Neural progenitor cell (in vitro differentiated cells): ENCODE data around the gene TUG1. TPM values are rescaled to one million over a fixed set of nuclear protein-coding genes. Genes with fewer than 3 reads are reported as not detected.

Source experiments
- DNase-seq: peaks from one replicate; pipeline ENCODE4 v3.0.0-alpha.2; 2016; ENCODE audit warnings: low spot score
- H2AFZ ChIP-seq: fragments of 200-600 bp; sonication (generic); replicated peaks from 2 replicates; pipeline ENCODE4 v1.6.1; 2016; ENCODE audit warnings: antibody characterized with exemption
- H3F3A ChIP-seq: fragments of 200-600 bp; sonication (generic); 2 replicates; pipeline ENCODE4 v1.6.1; 2016; ENCODE audit warnings: antibody characterized with exemption, low read depth
- H3K27ac ChIP-seq: fragments of 200-600 bp; sonication (generic); 2 replicates; pipeline ENCODE4 v1.5.1; 2016; ENCODE audit warnings: mild to moderate bottlenecking
- H3K27me3 ChIP-seq: fragments of 200-600 bp; sonication (generic); 2 replicates; pipeline ENCODE4 v1.6.1; 2016; ENCODE audit warnings: mild to moderate bottlenecking, moderate library complexity
- H3K36me3 ChIP-seq: fragments of 200-600 bp; sonication (generic); 2 replicates; pipeline ENCODE4 v1.5.1; 2016
- H3K4me1 ChIP-seq: fragments of 200-600 bp; sonication (generic); 2 replicates; pipeline ENCODE4 v1.6.1; 2016; ENCODE audit warnings: mixed run types
- H3K4me2 ChIP-seq: fragments of 200-600 bp; sonication (generic); 2 replicates; pipeline ENCODE4 v1.6.1; 2016
- H3K4me3 ChIP-seq: fragments of 200-600 bp; sonication (generic); 2 replicates; pipeline ENCODE4 v1.5.1; 2016
- H3K79me2 ChIP-seq: fragments of 200-600 bp; sonication (generic); 2 replicates; pipeline ENCODE4 v1.6.1; 2016; ENCODE audit warnings: low read depth
- H3K9ac ChIP-seq: fragments of 200-600 bp; sonication (generic); 2 replicates; pipeline ENCODE4 v1.6.1; 2016
- H3K9me3 ChIP-seq: fragments of 200-600 bp; sonication (generic); 2 replicates; pipeline ENCODE4 v1.5.1; 2016; ENCODE audit warnings: low read depth
- H4K20me1 ChIP-seq: fragments of 200-600 bp; sonication (generic); 2 replicates; pipeline ENCODE4 v1.6.1; 2016; ENCODE audit warnings: low read depth
- H3K27ac Mint-ChIP-seq: 3 replicates; pipeline ENCODE4 v1.8.0; 2021; ENCODE audit warnings: mixed read lengths
- H3K27me3 Mint-ChIP-seq: 2 replicates; pipeline ENCODE4 v1.8.0; 2022; ENCODE audit warnings: low read depth, mild to moderate bottlenecking, inconsistent platforms, moderate library complexity, mixed read lengths; ENCODE audit not compliant: insufficient read depth
- H3K36me3 Mint-ChIP-seq: 3 replicates; pipeline ENCODE4 v1.8.0; 2021; ENCODE audit warnings: mixed read lengths
- H3K4me1 Mint-ChIP-seq: 3 replicates; pipeline ENCODE4 v1.8.0; 2021; ENCODE audit warnings: mixed read lengths
- H3K4me3 Mint-ChIP-seq: 3 replicates; pipeline ENCODE4 v1.8.0; 2021; ENCODE audit warnings: mild to moderate bottlenecking, moderate library complexity, mixed read lengths
- H3K9me3 Mint-ChIP-seq: 3 replicates; pipeline ENCODE4 v1.8.0; 2020; ENCODE audit warnings: mixed read lengths
- EZH2 ChIP-seq: fragments of 200-600 bp; sonication (generic); IDR thresholded peaks from 2 replicates; pipeline ENCODE4 v1.6.1; 2017; ENCODE audit warnings: antibody characterized with exemption, mild to moderate bottlenecking, moderate library complexity
- EZH2phosphoT487 ChIP-seq: fragments of 200-600 bp; sonication (generic); IDR thresholded peaks from 2 replicates; pipeline ENCODE4 v1.6.1; 2017; ENCODE audit warnings: antibody characterized with exemption
- total RNA-seq: library from RNA; depleted of rRNA; stranded (reverse); fragments of >200 nt; gene quantifications from 2 replicates; pipeline ENCODE4 v1.2.3, GENCODE V29; 2015; ENCODE audit warnings: low replicate concordance
- TF ChIP-seq, protein P1 (sequence below): fragments of 200-600 bp; sonication (generic); IDR thresholded peaks from 2 replicates; pipeline ENCODE4 v1.5.1; 2017; ENCODE audit warnings: antibody characterized with exemption, mild to moderate bottlenecking

TUG1 gene
- total RNA-seq, 1 donor from 2014 or later: 136 TPM

DNA sequence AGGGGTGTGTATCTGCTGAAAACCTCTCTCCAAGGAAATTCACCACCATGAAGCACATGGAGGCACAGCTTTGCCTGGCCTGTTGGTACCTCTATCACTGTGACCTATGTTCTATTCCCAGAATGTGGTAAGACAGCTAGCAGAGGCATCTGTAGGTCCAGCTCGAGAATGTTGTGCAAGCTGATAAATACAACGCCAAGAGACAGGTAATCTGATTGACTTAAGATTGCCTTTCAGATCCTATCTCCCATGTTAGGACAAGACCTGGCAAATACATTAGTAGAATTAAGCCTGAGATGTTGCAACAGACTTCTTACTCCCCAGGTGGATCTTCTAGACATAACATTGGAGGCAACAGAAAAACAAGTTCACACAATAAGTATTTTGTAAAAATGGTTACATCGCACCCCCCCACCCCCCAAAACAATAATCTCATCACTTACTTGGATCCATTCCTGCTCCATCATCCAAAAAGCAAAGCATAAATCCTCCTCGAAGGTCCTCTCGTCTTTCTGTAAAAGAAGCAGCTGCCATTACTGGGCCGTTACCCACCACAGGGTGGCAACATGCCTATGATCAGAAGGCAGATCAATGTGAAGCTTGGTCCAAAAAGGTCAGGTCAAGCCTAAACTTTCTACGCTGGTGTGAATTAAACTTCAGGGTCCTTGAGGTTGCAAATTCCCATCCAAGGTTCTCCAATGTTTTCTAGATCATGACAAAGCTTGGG, 19.0 kb upstream of the TUG1 start:
- peaks cover 24% of the 10 kb centered on the region for H3K4me1 Mint-ChIP-seq
- H3K36me3 Mint-ChIP-seq: peaks cover 41% of the 10 kb centered on the region
- H3K9me3 Mint-ChIP-seq: no peaks in the 10 kb centered on the region
- peaks cover 32% of the 10 kb centered on the region for H3F3A ChIP-seq
- H3K9ac ChIP-seq: no peak overlapping the region
- H3K4me2 ChIP-seq: no peak overlapping the region
- no peaks in the 10 kb centered on the region for H3K27me3 ChIP-seq
- peaks cover 17% of the 10 kb centered on the region for H3K79me2 ChIP-seq
- H3K27ac ChIP-seq: no peak overlapping the region
- peaks cover 36% of the 10 kb centered on the region for H3K4me1 ChIP-seq
- no peak overlapping the region for H3K4me3 Mint-ChIP-seq
- H3K27me3 Mint-ChIP-seq: peaks cover 2% of the 10 kb centered on the region
- no peak overlapping the region for H2AFZ ChIP-seq
- H4K20me1 ChIP-seq: peaks cover 53% of the 10 kb centered on the region
- H3K4me3 ChIP-seq: no peak overlapping the region
- TF ChIP-seq EZH2phosphoT487 (no peak), EZH2 (no peak)
- TF ChIP-seq, protein P1, sequence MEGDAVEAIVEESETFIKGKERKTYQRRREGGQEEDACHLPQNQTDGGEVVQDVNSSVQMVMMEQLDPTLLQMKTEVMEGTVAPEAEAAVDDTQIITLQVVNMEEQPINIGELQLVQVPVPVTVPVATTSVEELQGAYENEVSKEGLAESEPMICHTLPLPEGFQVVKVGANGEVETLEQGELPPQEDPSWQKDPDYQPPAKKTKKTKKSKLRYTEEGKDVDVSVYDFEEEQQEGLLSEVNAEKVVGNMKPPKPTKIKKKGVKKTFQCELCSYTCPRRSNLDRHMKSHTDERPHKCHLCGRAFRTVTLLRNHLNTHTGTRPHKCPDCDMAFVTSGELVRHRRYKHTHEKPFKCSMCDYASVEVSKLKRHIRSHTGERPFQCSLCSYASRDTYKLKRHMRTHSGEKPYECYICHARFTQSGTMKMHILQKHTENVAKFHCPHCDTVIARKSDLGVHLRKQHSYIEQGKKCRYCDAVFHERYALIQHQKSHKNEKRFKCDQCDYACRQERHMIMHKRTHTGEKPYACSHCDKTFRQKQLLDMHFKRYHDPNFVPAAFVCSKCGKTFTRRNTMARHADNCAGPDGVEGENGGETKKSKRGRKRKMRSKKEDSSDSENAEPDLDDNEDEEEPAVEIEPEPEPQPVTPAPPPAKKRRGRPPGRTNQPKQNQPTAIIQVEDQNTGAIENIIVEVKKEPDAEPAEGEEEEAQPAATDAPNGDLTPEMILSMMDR: no peak
- H3K27ac Mint-ChIP-seq: no peak overlapping the region
- no peaks in the 10 kb centered on the region for H3K9me3 ChIP-seq
- no peak for DNase-seq
- H3K36me3 ChIP-seq: no peaks in the 10 kb centered on the region

DNA sequence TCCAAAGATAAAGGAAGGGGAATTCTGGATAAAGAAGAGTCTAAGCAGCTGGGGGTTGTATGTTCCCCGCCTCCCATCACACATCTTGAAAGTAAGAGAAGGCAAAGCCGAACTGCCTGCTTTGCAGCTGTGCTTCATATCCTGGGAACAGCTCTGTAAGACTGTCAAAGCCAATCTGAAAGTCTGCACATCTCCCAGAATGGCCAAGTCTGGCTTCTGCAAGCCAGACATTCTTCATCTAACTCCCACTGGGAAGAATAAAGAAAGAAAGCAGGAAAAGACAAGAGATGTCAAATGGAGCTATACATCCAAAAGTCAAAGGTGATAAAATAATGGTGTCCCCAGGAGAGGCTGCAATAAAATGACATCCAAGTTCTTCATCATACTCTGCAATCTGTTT, 15.9 kb upstream of the TUG1 start:
- TF ChIP-seq, protein P1: no peak
- TF ChIP-seq EZH2: no peak
- no peak for TF ChIP-seq EZH2phosphoT487
- H3K9me3 Mint-ChIP-seq: no peaks in the 10 kb centered on the region
- no peaks in the 10 kb centered on the region for H3K27me3 Mint-ChIP-seq
- H3K36me3 Mint-ChIP-seq: peaks cover 42% of the 10 kb centered on the region
- DNase-seq: peak; percentile 32
- Histone ChIP-seq H3K9ac (no peak overlapping the region), H3K4me3 (no peak overlapping the region), H3K4me1 (peaks cover 13% of the 10 kb centered on the region), H3K79me2 (peaks cover 22% of the 10 kb centered on the region), H2AFZ (no peak overlapping the region), H3K27me3 (no peaks in the 10 kb centered on the region), H3K27ac (no peak overlapping the region), H3K9me3 (no peaks in the 10 kb centered on the region), H3K4me2 (no peak overlapping the region), H4K20me1 (peaks cover 38% of the 10 kb centered on the region), H3K36me3 (peaks cover 15% of the 10 kb centered on the region), H3F3A (peaks cover 10% of the 10 kb centered on the region)
- no peak overlapping the region for H3K27ac Mint-ChIP-seq
- no peak overlapping the region for H3K4me3 Mint-ChIP-seq
- peaks cover 20% of the 10 kb centered on the region for H3K4me1 Mint-ChIP-seq

DNA sequence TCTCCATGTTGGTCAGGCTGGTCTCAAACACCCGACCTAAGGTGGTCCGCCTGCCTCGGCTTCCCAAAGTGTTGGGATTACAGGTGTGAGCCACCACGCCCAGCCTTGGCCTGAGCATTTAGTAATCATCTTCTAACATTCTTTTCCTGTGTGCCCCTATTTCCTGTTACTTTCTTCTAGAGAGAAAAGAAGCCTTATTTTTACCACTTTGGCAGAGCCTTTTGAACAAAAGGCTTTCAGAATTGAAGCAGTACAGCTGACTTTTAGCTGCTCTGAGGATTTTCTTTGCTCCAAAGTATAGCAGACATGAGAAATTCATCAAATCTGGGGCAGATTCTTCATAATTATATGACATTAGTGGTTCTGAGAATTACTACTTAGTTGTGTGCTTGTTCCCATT, 13.9 kb upstream of the TUG1 start:
- Histone ChIP-seq H3K27me3 (no peaks in the 10 kb centered on the region), H4K20me1 (peaks cover 35% of the 10 kb centered on the region), H3F3A (no peaks in the 10 kb centered on the region), H3K36me3 (peaks cover 15% of the 10 kb centered on the region), H3K79me2 (peaks cover 40% of the 10 kb centered on the region), H3K27ac (no peak overlapping the region), H3K4me1 (peaks cover 7% of the 10 kb centered on the region), H3K4me2 (no peak overlapping the region), H3K4me3 (no peak overlapping the region), H2AFZ (no peak overlapping the region), H3K9me3 (no peaks in the 10 kb centered on the region), H3K9ac (no peak overlapping the region)
- TF ChIP-seq, protein P1: no peak
- TF ChIP-seq EZH2 (no peak), EZH2phosphoT487 (no peak)
- H3K9me3 Mint-ChIP-seq: no peaks in the 10 kb centered on the region
- peaks cover 31% of the 10 kb centered on the region for H3K36me3 Mint-ChIP-seq
- H3K27me3 Mint-ChIP-seq: no peaks in the 10 kb centered on the region
- H3K4me1 Mint-ChIP-seq: peaks cover 12% of the 10 kb centered on the region
- H3K4me3 Mint-ChIP-seq: no peak overlapping the region
- H3K27ac Mint-ChIP-seq: no peak overlapping the region
- DNase-seq: no peak
